CD8-positive, alpha-beta memory T cell (primary cell): ENCODE data around the gene NAV2. TPM values are rescaled to one million over a fixed set of nuclear protein-coding genes. Genes with fewer than 3 reads are reported as not detected.

ENCODE experiments used
- CTCF ChIA-PET: fragments of 350-600 bp; sonication (Branson Sonifier 250); formaldehyde crosslinking; loops from one replicate; lab custom pipeline; 2021; ENCODE audit warnings: antibody characterized with exemption; lab: Charles Lee
- POLR2A ChIA-PET: fragments of 350-600 bp; sonication (Branson Sonifier 250); formaldehyde crosslinking; loops from one replicate; lab custom pipeline; 2021; ENCODE audit warnings: antibody characterized with exemption; lab: Charles Lee
- DNase-seq, 5 donors: peaks; one replicate each; pipeline versions ENCODE4 v3.0.0 to v3.0.0-alpha.2; 2020 to 2022; ENCODE audit warnings: mixed read lengths in 1 of 5
- H3K27ac ChIP-seq: one replicate; pipeline ENCODE4 v1.7.0; 2013; ENCODE audit warnings: low read depth, mild to moderate bottlenecking, low read length, moderate library complexity
- H3K27me3 ChIP-seq: 2 replicates; pipeline ENCODE4 v1.7.0; 2013; ENCODE audit warnings: low read length, mild to moderate bottlenecking; ENCODE audit not compliant: insufficient read depth, poor library complexity, severe bottlenecking
- H3K36me3 ChIP-seq: 2 replicates; pipeline ENCODE4 v1.7.0; 2013; ENCODE audit warnings: mild to moderate bottlenecking, low read length, moderate library complexity; ENCODE audit not compliant: insufficient read depth
- H3K4me1 ChIP-seq: 2 replicates; pipeline ENCODE4 v1.7.0; 2013; ENCODE audit warnings: mild to moderate bottlenecking, low read length, moderate library complexity; ENCODE audit not compliant: insufficient read depth
- H3K4me3 ChIP-seq: 2 replicates; pipeline ENCODE4 v1.7.0; 2013; ENCODE audit warnings: mild to moderate bottlenecking, low read length
- H3K9me3 ChIP-seq: 2 replicates; pipeline ENCODE4 v1.7.0; 2013; ENCODE audit warnings: mild to moderate bottlenecking, low read length
- H3K27ac Mint-ChIP-seq, 8 donors: one replicate each; pipeline ENCODE4 v1.8.0; 2020 to 2021; ENCODE audit warnings: mixed read lengths in 8 of 8, mild to moderate bottlenecking in 6 of 8, inconsistent platforms in 3 of 8, moderate library complexity in 3 of 8
- H3K27me3 Mint-ChIP-seq, 2 donors: one replicate each; pipeline ENCODE4 v1.8.0; 2020 to 2021; ENCODE audit warnings: mixed read lengths in 2 of 2, mild to moderate bottlenecking in 1 of 2, moderate library complexity in 1 of 2
- H3K36me3 Mint-ChIP-seq, 3 donors: one replicate each; pipeline ENCODE4 v1.8.0; 2020 to 2021; ENCODE audit warnings: mixed read lengths in 3 of 3, inconsistent platforms in 1 of 3, mild to moderate bottlenecking in 1 of 3
- H3K4me1 Mint-ChIP-seq, 3 donors: one replicate each; pipeline ENCODE4 v1.8.0; 2020 to 2021; ENCODE audit warnings: mixed read lengths in 3 of 3, inconsistent platforms in 1 of 3, mild to moderate bottlenecking in 1 of 3
- H3K4me3 Mint-ChIP-seq, 7 donors: one replicate each; pipeline ENCODE4 v1.8.0; 2020 to 2021; ENCODE audit warnings: mixed read lengths in 7 of 7, mild to moderate bottlenecking in 6 of 7, moderate library complexity in 4 of 7, inconsistent platforms in 2 of 7
- H3K9me3 Mint-ChIP-seq, 5 donors: one replicate each; pipeline ENCODE4 v1.8.0; 2020 to 2022; ENCODE audit warnings: mixed read lengths in 5 of 5, mild to moderate bottlenecking in 3 of 5, moderate library complexity in 2 of 5, inconsistent platforms in 1 of 5
- polyA plus RNA-seq: library from polyadenylated mRNA; unstranded; fragments of 300-500 nt; fragmentation: Illumina TruSeq; gene quantifications from one replicate; pipeline ENCODE4 v1.2.3, GENCODE V29; 2021
- total RNA-seq, 2 experiments: library from RNA; stranded (reverse); gene quantifications; one replicate each; pipeline ENCODE4 v1.2.3, GENCODE V29; 2021

Gene NAV2
- total and polyA plus RNA-seq, 3 experiments from 2014 or later: 0.42 to 1.2 (median 1.1) TPM

- no peaks in the 10 kb centered on the region for H3K4me1 Mint-ChIP-seq
- Histone ChIP-seq H3K27ac (no peak overlapping the region), H3K27me3 (no peaks in the 10 kb centered on the region), H3K4me1 (no peaks in the 10 kb centered on the region), H3K4me3 (no peak overlapping the region), H3K36me3 (no peaks in the 10 kb centered on the region), H3K9me3 (no peaks in the 10 kb centered on the region)
- H3K9me3 Mint-ChIP-seq: no peaks in the 10 kb centered on the region
- DNase-seq: no peak
- H3K27me3 Mint-ChIP-seq: peaks cover 0 to 2% of the 10 kb centered on the region in 2 donors
- H3K27ac Mint-ChIP-seq: no peak overlapping the region
- POLR2A ChIA-PET: no interaction called here
- no peak overlapping the region for H3K4me3 Mint-ChIP-seq
- CTCF ChIA-PET: interaction anchor here (1.1 to 2.7 kb wide), 4 partner anchors 53 to 184 kb away, joined by 3 to 75 read pairs (median 4); no protein-coding TSS in a partner anchor
- no peaks in the 10 kb centered on the region for H3K36me3 Mint-ChIP-seq
Measured at GRCh38 chr11:19744130-19744529, 31.5 kb downstream of the NAV2 start.

- Mint-ChIP-seq H3K4me3 (no peak overlapping the region), H3K36me3 (no peaks in the 10 kb centered on the region), H3K9me3 (no peaks in the 10 kb centered on the region), H3K4me1 (no peaks in the 10 kb centered on the region), H3K27ac (no peak overlapping the region), H3K27me3 (peaks cover 0 to 8% of the 10 kb centered on the region in 2 donors)
- Histone ChIP-seq H3K4me1 (no peaks in the 10 kb centered on the region), H3K36me3 (no peaks in the 10 kb centered on the region), H3K27me3 (no peaks in the 10 kb centered on the region), H3K4me3 (no peak overlapping the region), H3K27ac (no peak overlapping the region), H3K9me3 (no peaks in the 10 kb centered on the region)
- CTCF ChIA-PET: interaction anchor here (1.0 kb wide), 1 partner anchor 183 kb away, joined by 3 read pairs; no protein-coding TSS in a partner anchor
- no peak for DNase-seq
- POLR2A ChIA-PET: no interaction called here
Measured at GRCh38 chr11:19746086-19746485, 33.4 kb downstream of the NAV2 start.

GRCh38 chr11:19747634-19748033, 35.0 kb downstream of the NAV2 start:
- H3K9me3 ChIP-seq: no peaks in the 10 kb centered on the region
- no peaks in the 10 kb centered on the region for H3K27me3 ChIP-seq
- H3K27ac ChIP-seq: no peak overlapping the region
- CTCF ChIA-PET: interaction anchor here (0.8 kb wide), 1 partner anchor 190 kb away, joined by 3 read pairs; no protein-coding TSS in a partner anchor
- H3K4me3 ChIP-seq: no peak overlapping the region
- H3K36me3 ChIP-seq: no peaks in the 10 kb centered on the region
- no peaks in the 10 kb centered on the region for H3K9me3 Mint-ChIP-seq
- H3K27me3 Mint-ChIP-seq: peaks cover 0 to 8% of the 10 kb centered on the region in 2 donors
- no peak overlapping the region for H3K27ac Mint-ChIP-seq
- POLR2A ChIA-PET: no interaction called here
- no peaks in the 10 kb centered on the region for H3K4me1 Mint-ChIP-seq
- no peaks in the 10 kb centered on the region for H3K36me3 Mint-ChIP-seq
- no peaks in the 10 kb centered on the region for H3K4me1 ChIP-seq
- DNase-seq: no peak
- no peak overlapping the region for H3K4me3 Mint-ChIP-seq

- peaks cover 8 to 9% of the 10 kb centered on the region in 2 donors for H3K27me3 Mint-ChIP-seq
- no peak overlapping the region for H3K4me3 Mint-ChIP-seq
- H3K9me3 ChIP-seq: no peaks in the 10 kb centered on the region
- DNase-seq: no peak
- H3K36me3 Mint-ChIP-seq: no peaks in the 10 kb centered on the region
- no peaks in the 10 kb centered on the region for H3K27me3 ChIP-seq
- no peak overlapping the region for H3K4me3 ChIP-seq
- no peaks in the 10 kb centered on the region for H3K9me3 Mint-ChIP-seq
- H3K36me3 ChIP-seq: no peaks in the 10 kb centered on the region
- no peaks in the 10 kb centered on the region for H3K4me1 Mint-ChIP-seq
- CTCF ChIA-PET: interaction anchor here (1.5 to 1.7 kb wide), 2 partner anchors 8 to 188 kb away, joined by 3 to 7 read pairs; no protein-coding TSS in a partner anchor
- H3K27ac ChIP-seq: no peak overlapping the region
- POLR2A ChIA-PET: no interaction called here
- no peaks in the 10 kb centered on the region for H3K4me1 ChIP-seq
- H3K27ac Mint-ChIP-seq: no peak overlapping the region
Measured at GRCh38 chr11:19751055-19751454, 38.4 kb downstream of the NAV2 start.

GRCh38 chr11:19753451-19754106, 40.9 kb downstream of the NAV2 start:
- Mint-ChIP-seq H3K27me3 (peaks cover 11 to 12% of the 10 kb centered on the region in 2 donors), H3K9me3 (no peaks in the 10 kb centered on the region), H3K4me1 (no peaks in the 10 kb centered on the region), H3K27ac (peak overlapping the region in 1 of 8 donors; percentile 23), H3K36me3 (no peaks in the 10 kb centered on the region), H3K4me3 (no peak overlapping the region)
- CTCF ChIA-PET: no interaction called here
- Histone ChIP-seq H3K4me3 (no peak overlapping the region), H3K27me3 (no peaks in the 10 kb centered on the region), H3K9me3 (no peaks in the 10 kb centered on the region), H3K4me1 (no peaks in the 10 kb centered on the region), H3K27ac (no peak overlapping the region), H3K36me3 (no peaks in the 10 kb centered on the region)
- POLR2A ChIA-PET: no interaction called here
- DNase-seq: no peak

GRCh38 chr11:19756675-19757475, 44.2 kb downstream of the NAV2 start:
- no peak overlapping the region for H3K4me3 ChIP-seq
- H3K4me1 ChIP-seq: no peaks in the 10 kb centered on the region
- ChIA-PET CTCF (no interaction called here), POLR2A (no interaction called here)
- no peaks in the 10 kb centered on the region for H3K9me3 ChIP-seq
- Mint-ChIP-seq H3K4me3 (no peak overlapping the region), H3K36me3 (no peaks in the 10 kb centered on the region), H3K27me3 (peaks cover 3 to 12% of the 10 kb centered on the region in 2 donors), H3K27ac (no peak overlapping the region), H3K9me3 (no peaks in the 10 kb centered on the region), H3K4me1 (no peaks in the 10 kb centered on the region)
- H3K27me3 ChIP-seq: no peaks in the 10 kb centered on the region
- no peaks in the 10 kb centered on the region for H3K36me3 ChIP-seq
- DNase-seq: no peak
- no peak overlapping the region for H3K27ac ChIP-seq

- Histone ChIP-seq H3K9me3 (no peaks in the 10 kb centered on the region), H3K4me3 (no peak overlapping the region), H3K4me1 (no peaks in the 10 kb centered on the region), H3K36me3 (no peaks in the 10 kb centered on the region), H3K27ac (no peak overlapping the region), H3K27me3 (no peaks in the 10 kb centered on the region)
- Mint-ChIP-seq H3K27ac (no peak overlapping the region), H3K27me3 (peaks cover 4 to 13% of the 10 kb centered on the region in 2 donors), H3K36me3 (no peaks in the 10 kb centered on the region), H3K4me3 (peak overlapping the region in 1 of 7 donors; percentile 42), H3K4me1 (no peaks in the 10 kb centered on the region), H3K9me3 (no peaks in the 10 kb centered on the region)
- POLR2A ChIA-PET: no interaction called here
- CTCF ChIA-PET: interaction anchor here (1.5 kb wide), 1 partner anchor 17 kb away, joined by 4 read pairs; no protein-coding TSS in a partner anchor
- no peak for DNase-seq
Measured at GRCh38 chr11:19759389-19759788, 46.8 kb downstream of the NAV2 start.

GRCh38 chr11:19762266-19762665, 49.6 kb downstream of the NAV2 start:
- ChIA-PET CTCF (no interaction called here), POLR2A (no interaction called here)
- H3K27me3 Mint-ChIP-seq: peaks cover 6 to 20% of the 10 kb centered on the region in 2 donors

More at GRCh38 chr11:19762266-19762665, 49.6 kb downstream of the NAV2 start:
- no peaks in the 10 kb centered on the region for H3K27me3 ChIP-seq
- H3K36me3 ChIP-seq: no peaks in the 10 kb centered on the region
- DNase-seq: no peak
- no peak overlapping the region for H3K27ac ChIP-seq
- no peaks in the 10 kb centered on the region for H3K9me3 Mint-ChIP-seq
- no peak overlapping the region for H3K27ac Mint-ChIP-seq
- no peak overlapping the region for H3K4me3 Mint-ChIP-seq
- H3K9me3 ChIP-seq: no peaks in the 10 kb centered on the region
- no peaks in the 10 kb centered on the region for H3K4me1 ChIP-seq
- H3K4me1 Mint-ChIP-seq: no peaks in the 10 kb centered on the region
- no peaks in the 10 kb centered on the region for H3K36me3 Mint-ChIP-seq
- no peak overlapping the region for H3K4me3 ChIP-seq
